Stimulated activated CD4-positive, alpha-beta T cell treated with anti-CD3 and anti-CD28 coated beads, Interleukin-4, amount 100 ng/mL, for 1 hour (primary cell): ENCODE data around the gene CRLF1.
"Not testable (repeated sequence)": the region's sequence is repeated elsewhere in the genome, so short reads cannot be mapped to it uniquely, and the experiment has no call there.

ENCODE experiments used
- DNase-seq: peaks from one replicate; pipeline ENCODE4 v3.0.0-alpha.2; 2020

CRLF1 gene

GRCh38 chr19:18608102-18608804 lies 1.7 kb upstream of the CRLF1 start:
- no peak for DNase-seq

GRCh38 chr19:18607226-18608101 lies 865 bp upstream of the CRLF1 start:
- DNase-seq = no peak

GRCh38 chr19:18605546-18606280 lies 886 bp downstream of the CRLF1 start:
- DNase-seq = no peak

- no peak for DNase-seq
Measured at GRCh38 chr19:18605196-18605545, 1.4 kb downstream of the CRLF1 start.

- no peak for DNase-seq
Measured at GRCh38 chr19:18604820-18605159, 1.8 kb downstream of the CRLF1 start.

- DNase-seq = no peak
Measured at GRCh38 chr19:18603958-18604819, 2.4 kb downstream of the CRLF1 start.

- no peak for DNase-seq
Measured at GRCh38 chr19:18603255-18603957, 3.2 kb downstream of the CRLF1 start.

- DNase-seq = no peak
Measured at GRCh38 chr19:18601875-18602274, 4.7 kb downstream of the CRLF1 start.

GRCh38 chr19:18600692-18601397 lies 5.8 kb downstream of the CRLF1 start:
- not testable (repeated sequence) for DNase-seq

GRCh38 chr19:18599485-18599884 lies 7.1 kb downstream of the CRLF1 start:
- no peak for DNase-seq

- no peak for DNase-seq
Measured at GRCh38 chr19:18597809-18598660, 8.6 kb downstream of the CRLF1 start.

GRCh38 chr19:18596752-18597157 lies 9.8 kb downstream of the CRLF1 start:
- DNase-seq = no peak

GRCh38 chr19:18595475-18595874 lies 11.1 kb downstream of the CRLF1 start:
- DNase-seq = no peak

- DNase-seq = no peak
Measured at GRCh38 chr19:18594824-18595373, 11.7 kb downstream of the CRLF1 start.

- peak; percentile 79 for DNase-seq
Measured at GRCh38 chr19:18594096-18594823, 12.3 kb downstream of the CRLF1 start.

- DNase-seq = no peak
Measured at GRCh38 chr19:18593367-18594095, 13.1 kb downstream of the CRLF1 start.

GRCh38 chr19:18592732-18593131 lies 13.9 kb downstream of the CRLF1 start:
- DNase-seq = not testable (repeated sequence)

GRCh38 chr19:18591735-18592385 lies 14.7 kb downstream of the CRLF1 start:
- DNase-seq = no peak
